AG04450 (cell line): Measurements from ENCODE around the gene LGR6. TPM values are rescaled to one million over a fixed set of nuclear protein-coding genes. Genes with fewer than 3 reads are reported as not detected.
"Not testable (repeated sequence)": the region's sequence is repeated elsewhere in the genome, so short reads cannot be mapped to it uniquely, and the experiment has no call there.

ENCODE experiments used
- CTCF ChIA-PET: fragments of 300-600, 350-600 bp; formaldehyde crosslinking; extraction: SDS; loops from one replicate; lab custom pipeline; 2022; ENCODE audit warnings: antibody characterized with exemption, inconsistent platforms; lab: Charles Lee
- POLR2A ChIA-PET: fragments of 350-600 bp; formaldehyde crosslinking; extraction: SDS; loops from one replicate; lab custom pipeline; 2021; ENCODE audit warnings: antibody characterized with exemption, inconsistent platforms; lab: Yijun Ruan, JAX
- DNase-seq: peaks from one replicate; pipeline ENCODE4 v3.0.0-alpha.2; 2011; ENCODE audit warnings: low read depth, low spot score
- H3K27ac ChIP-seq: one replicate; pipeline ENCODE4 v1.5.1; 2012; ENCODE audit warnings: low read depth, low read length, control low read depth
- H3K27me3 ChIP-seq: one replicate; pipeline ENCODE4 v1.6.0; 2012; ENCODE audit warnings: low read length; ENCODE audit not compliant: control insufficient read depth, insufficient read depth
- H3K4me3 ChIP-seq: 2 replicates; pipeline ENCODE4 v1.5.1; 2011; ENCODE audit warnings: mild to moderate bottlenecking, low read depth, low read length, control low read depth
- H3K9me3 ChIP-seq: 2 replicates; pipeline ENCODE4 v1.5.1; 2012; ENCODE audit warnings: low read length; ENCODE audit not compliant: control insufficient read depth, insufficient read depth
- CTCF ChIP-seq: IDR thresholded peaks from 2 replicates; pipeline ENCODE4 v1.5.1; 2011; ENCODE audit warnings: low read depth, low read length, control low read depth, inconsistent platforms
- polyA plus RNA-seq: library from polyadenylated mRNA; depleted of rRNA; stranded (reverse); fragments of >200 nt; gene quantifications from 2 replicates; pipeline ENCODE4 v1.2.3, GENCODE V29; 2011

Gene LGR6
- polyA plus RNA-seq, 1 experiment, result not detected

- CTCF ChIA-PET, result interaction anchor here (0.8 kb wide), 1 partner anchor 9 kb away, joined by 3 read pairs; no protein-coding TSS in a partner anchor
- no peak for TF ChIP-seq CTCF
- POLR2A ChIA-PET, result interaction anchor here (0.7 kb wide), 2 partner anchors 28 to 48 kb away, joined by 3 to 4 read pairs; no protein-coding TSS in a partner anchor
Observed at GRCh38 chr1:202165267-202165941, 28.2 kb upstream of the LGR6 start.

GRCh38 chr1:202165942-202166843, 27.4 kb upstream of the LGR6 start:
- no peak for DNase-seq
- H3K4me3 ChIP-seq, result no peak overlapping the region
- no peak for TF ChIP-seq CTCF
- peaks cover 30% of the 10 kb centered on the region for H3K27me3 ChIP-seq
- POLR2A ChIA-PET, result interaction anchor here (0.7 kb wide), 2 partner anchors 27 to 49 kb away, joined by 3 to 4 read pairs; no protein-coding TSS in a partner anchor
- CTCF ChIA-PET, result interaction anchor here (0.6 to 0.8 kb wide), 2 partner anchors 10 to 27 kb away, joined by 3 read pairs; partner anchors contain the start of gene LGR6
- no peaks in the 10 kb centered on the region; the same call in 1 of the 2 replicates for H3K9me3 ChIP-seq
- H3K27ac ChIP-seq, result no peak overlapping the region

More at GRCh38 chr1:202165267-202165941, 28.2 kb upstream of the LGR6 start:
- Histone ChIP-seq H3K9me3 (no peaks in the 10 kb centered on the region; the same call in 1 of the 2 replicates), H3K27ac (no peak overlapping the region), H3K4me3 (no peak overlapping the region), H3K27me3 (peaks cover 35% of the 10 kb centered on the region)
- no peak for DNase-seq

GRCh38 chr1:202167054-202167453, 26.5 kb upstream of the LGR6 start:
- DNase-seq, H3K9me3 ChIP-seq, H3K27ac ChIP-seq, POLR2A ChIA-PET, H3K4me3 ChIP-seq: not testable (repeated sequence)
- H3K27me3 ChIP-seq, result peaks cover 30% of the 10 kb centered on the region
- CTCF ChIA-PET, result interaction anchor here (0.6 kb wide), 1 partner anchor 26 kb away, joined by 3 read pairs; the partner anchor contains the start of gene LGR6

- POLR2A ChIA-PET, result no interaction called here
- H3K27ac ChIP-seq, result no peak overlapping the region
- DNase-seq, result no peak
Observed at GRCh38 chr1:202167708-202168415, 25.7 kb upstream of the LGR6 start.

More at GRCh38 chr1:202167708-202168415, 25.7 kb upstream of the LGR6 start:
- Histone ChIP-seq H3K9me3 (no peaks in the 10 kb centered on the region; the same call in 1 of the 2 replicates), H3K4me3 (no peak overlapping the region), H3K27me3 (peaks cover 28% of the 10 kb centered on the region)
- CTCF ChIA-PET, result no interaction called here
- no peak for TF ChIP-seq CTCF
